Gastrocnemius medialis (tissue), 4 donors: ENCODE results near the gene ANTXR2. TPM values are rescaled to one million over a fixed set of nuclear protein-coding genes. Genes with fewer than 3 reads are reported as not detected.
"Not testable (repeated sequence)": the region's sequence is repeated elsewhere in the genome, so short reads cannot be mapped to it uniquely, and the experiment has no call there.

Source experiments
- ATAC-seq, 2 donors: fragments of 150-250 bp; one replicate each; pipeline ENCODE4 v1.9.1; 2016
- DNase-seq, 2 donors: peaks; one replicate each; pipeline ENCODE4 v3.0.0-alpha.2; 2019
- H3K27ac ChIP-seq, 4 donors: fragments of 200-600 bp; sonication (generic); 1 replicate in 1 of 4; 2 replicates in 3 of 4; pipeline ENCODE4 v1.5.1; 2016 to 2018; ENCODE audit warnings: mild to moderate bottlenecking in 2 of 4, moderate library complexity in 1 of 4
- H3K27me3 ChIP-seq, 3 donors: fragments of 200-600 bp; sonication (generic) in 2 of 3; 1 replicate in 1 of 3; 2 replicates in 2 of 3; pipeline versions ENCODE4 v1.5.1 to v1.6.0; 2016 to 2019; ENCODE audit warnings: mild to moderate bottlenecking in 1 of 3, moderate library complexity in 1 of 3
- H3K36me3 ChIP-seq, 2 donors: fragments of 200-600 bp; sonication (generic) in 1 of 2; one replicate each; pipeline ENCODE4 v1.5.1; 2017 to 2018
- H3K4me1 ChIP-seq, 2 donors: fragments of 200-600 bp; sonication (generic) in 1 of 2; one replicate each; pipeline ENCODE4 v1.5.1; 2016 to 2017; ENCODE audit warnings: mild to moderate bottlenecking in 2 of 2
- H3K4me3 ChIP-seq, 4 donors: fragments of 200-600 bp; sonication (generic) in 3 of 4; 1 replicate in 1 of 4; 2 replicates in 3 of 4; pipeline ENCODE4 v1.5.1; 2016 to 2019; ENCODE audit warnings: mild to moderate bottlenecking in 2 of 4
- H3K9me3 ChIP-seq, 3 donors: fragments of 200-600 bp; sonication (generic) in 2 of 3; 1 replicate in 1 of 3; 2 replicates in 2 of 3; pipeline ENCODE4 v1.5.1; 2016 to 2019
- POLR2A ChIP-seq, 2 donors: fragments of 450-650 bp; IDR thresholded peaks; one replicate each; pipeline ENCODE4 v1.6.1; 2017; ENCODE audit warnings: antibody characterized with exemption in 2 of 2, mild to moderate bottlenecking in 2 of 2, moderate library complexity in 2 of 2
- in situ Hi-C, 4 donors: fragments of 200-750 bp; cut with MboI; loops; one replicate each; pipeline versions ENCODE4 v1.15.0 to v1.8.0; 2017; ENCODE audit warnings: low sequenced_read_pairs in 4 of 4
- intact Hi-C: fragments of 100-400 bp; cut with DNase I; formaldehyde crosslinking; loops from one replicate; pipeline ENCODE4 v1.15.1; 2023; ENCODE audit warnings: low total_unique reads
- total RNA-seq, 4 donors: library from RNA; depleted of rRNA; stranded (reverse); fragments of >200 nt; gene quantifications; one replicate each; pipeline versions ENCODE4 v1.1.0 to v1.2.3, GENCODE V29; 2016
- TF ChIP-seq, protein P1 (sequence below), 5 experiments: fragments of 450-650 bp in 3 of 5; fragments of 200-600 bp in 2 of 5; sonication (generic) in 2 of 5; IDR thresholded peaks in 4 of 5; conservative IDR thresholded peaks in 1 of 5; 1 replicate in 4 of 5; 2 replicates in 1 of 5; pipeline ENCODE4 v1.5.1; 2016 to 2019; ENCODE audit warnings: antibody characterized with exemption in 5 of 5, mild to moderate bottlenecking in 3 of 5, moderate library complexity in 3 of 5

ANTXR2 gene
- total RNA-seq, 4 donors from 2014 or later: 14.5 to 41.0 (median 23.1) TPM

GRCh38 chr4:79996851-79997250 is 76.2 kb downstream of the ANTXR2 start:
- intact Hi-C loops: no loop called here
- Histone ChIP-seq H3K27me3 (no peaks in the 10 kb centered on the region), H3K27ac (no peak overlapping the region), H3K36me3 (no peaks in the 10 kb centered on the region), H3K9me3 (no peaks in the 10 kb centered on the region), H3K4me1 (no peaks in the 10 kb centered on the region), H3K4me3 (no peak overlapping the region)
- no peak for TF ChIP-seq POLR2A (IDR thresholded peaks at IDR 0.05)
- TF ChIP-seq, protein P1, sequence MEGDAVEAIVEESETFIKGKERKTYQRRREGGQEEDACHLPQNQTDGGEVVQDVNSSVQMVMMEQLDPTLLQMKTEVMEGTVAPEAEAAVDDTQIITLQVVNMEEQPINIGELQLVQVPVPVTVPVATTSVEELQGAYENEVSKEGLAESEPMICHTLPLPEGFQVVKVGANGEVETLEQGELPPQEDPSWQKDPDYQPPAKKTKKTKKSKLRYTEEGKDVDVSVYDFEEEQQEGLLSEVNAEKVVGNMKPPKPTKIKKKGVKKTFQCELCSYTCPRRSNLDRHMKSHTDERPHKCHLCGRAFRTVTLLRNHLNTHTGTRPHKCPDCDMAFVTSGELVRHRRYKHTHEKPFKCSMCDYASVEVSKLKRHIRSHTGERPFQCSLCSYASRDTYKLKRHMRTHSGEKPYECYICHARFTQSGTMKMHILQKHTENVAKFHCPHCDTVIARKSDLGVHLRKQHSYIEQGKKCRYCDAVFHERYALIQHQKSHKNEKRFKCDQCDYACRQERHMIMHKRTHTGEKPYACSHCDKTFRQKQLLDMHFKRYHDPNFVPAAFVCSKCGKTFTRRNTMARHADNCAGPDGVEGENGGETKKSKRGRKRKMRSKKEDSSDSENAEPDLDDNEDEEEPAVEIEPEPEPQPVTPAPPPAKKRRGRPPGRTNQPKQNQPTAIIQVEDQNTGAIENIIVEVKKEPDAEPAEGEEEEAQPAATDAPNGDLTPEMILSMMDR (IDR thresholded peaks at IDR 0.05 in 4 of 5, conservative IDR thresholded peaks at IDR 0.05 in 1 of 5): no peak
- ATAC-seq (no peak), DNase-seq (no peak)
- in situ Hi-C loops: no loop called here

DNA sequence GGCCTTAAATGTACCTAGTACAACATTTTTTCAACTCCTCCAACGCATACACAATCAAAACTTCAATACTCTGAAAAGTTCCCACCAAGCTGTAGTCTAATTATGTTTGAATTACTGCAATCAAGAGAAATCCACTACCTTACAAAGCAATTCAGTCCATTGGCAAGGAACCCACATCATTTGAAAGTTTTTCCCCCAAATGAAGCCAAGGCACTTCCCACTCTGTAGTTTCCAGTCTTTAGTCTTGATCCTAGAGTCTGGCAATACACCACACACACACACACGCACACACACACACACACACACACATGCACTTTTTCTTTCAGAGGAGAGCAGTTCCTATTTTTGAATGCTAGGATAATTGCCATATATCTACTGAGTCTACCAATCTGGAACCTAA is 79.6 kb downstream of the ANTXR2 start:
- Histone ChIP-seq H3K4me3 (no peak overlapping the region), H3K36me3 (no peaks in the 10 kb centered on the region), H3K9me3 (no peaks in the 10 kb centered on the region), H3K27me3 (no peaks in the 10 kb centered on the region), H3K4me1 (no peaks in the 10 kb centered on the region), H3K27ac (no peak overlapping the region)
- ATAC-seq: no peak
- intact Hi-C loops (no loop called here), in situ Hi-C loops (no loop called here)
- TF ChIP-seq POLR2A (IDR thresholded peaks at IDR 0.05): no peak
- TF ChIP-seq, protein P1 (IDR thresholded peaks at IDR 0.05 in 4 of 5, conservative IDR thresholded peaks at IDR 0.05 in 1 of 5): no peak
- DNase-seq: no peak

GRCh38 chr4:79991601-79992000 is 81.4 kb downstream of the ANTXR2 start:
- Histone ChIP-seq H3K27me3 (no peaks in the 10 kb centered on the region), H3K4me3 (no peak overlapping the region), H3K27ac (no peak overlapping the region), H3K36me3 (no peaks in the 10 kb centered on the region), H3K4me1 (no peaks in the 10 kb centered on the region), H3K9me3 (no peaks in the 10 kb centered on the region)
- TF ChIP-seq, protein P1 (IDR thresholded peaks at IDR 0.05 in 4 of 5, conservative IDR thresholded peaks at IDR 0.05 in 1 of 5): no peak
- TF ChIP-seq POLR2A (IDR thresholded peaks at IDR 0.05): no peak
- intact Hi-C loops: no loop called here
- no peak for DNase-seq
- in situ Hi-C loops: no loop called here
- ATAC-seq: no peak

GRCh38 chr4:79991100-79991499 is 81.9 kb downstream of the ANTXR2 start:
- H3K27ac ChIP-seq, ATAC-seq, H3K4me1 ChIP-seq, DNase-seq, intact Hi-C loops, H3K36me3 ChIP-seq, in situ Hi-C loops, H3K9me3 ChIP-seq, H3K27me3 ChIP-seq, H3K4me3 ChIP-seq: not testable (repeated sequence)

GRCh38 chr4:79987401-79987800 is 85.6 kb downstream of the ANTXR2 start:
- in situ Hi-C loops (no loop called here), intact Hi-C loops (no loop called here)
- ATAC-seq: no peak
- TF ChIP-seq POLR2A (IDR thresholded peaks at IDR 0.05): no peak
- TF ChIP-seq, protein P1 (IDR thresholded peaks at IDR 0.05 in 4 of 5, conservative IDR thresholded peaks at IDR 0.05 in 1 of 5): no peak
- H3K27ac ChIP-seq: no peak overlapping the region
- H3K9me3 ChIP-seq: no peaks in the 10 kb centered on the region
- no peaks in the 10 kb centered on the region for H3K27me3 ChIP-seq
- no peak for DNase-seq
- H3K4me3 ChIP-seq: no peak overlapping the region
- H3K36me3 ChIP-seq: no peaks in the 10 kb centered on the region
- H3K4me1 ChIP-seq: no peaks in the 10 kb centered on the region
